GM19043 (cell line): ENCODE data around the gene MGAT5.

Source experiments
- ATAC-seq: cut with Tn5 transposase; IDR thresholded peaks from one replicate; pipeline ENCODE4 v1.9.1; 2021; ENCODE audit warnings: low read depth; ENCODE audit not compliant: unreplicated experiment

MGAT5 gene

DNA sequence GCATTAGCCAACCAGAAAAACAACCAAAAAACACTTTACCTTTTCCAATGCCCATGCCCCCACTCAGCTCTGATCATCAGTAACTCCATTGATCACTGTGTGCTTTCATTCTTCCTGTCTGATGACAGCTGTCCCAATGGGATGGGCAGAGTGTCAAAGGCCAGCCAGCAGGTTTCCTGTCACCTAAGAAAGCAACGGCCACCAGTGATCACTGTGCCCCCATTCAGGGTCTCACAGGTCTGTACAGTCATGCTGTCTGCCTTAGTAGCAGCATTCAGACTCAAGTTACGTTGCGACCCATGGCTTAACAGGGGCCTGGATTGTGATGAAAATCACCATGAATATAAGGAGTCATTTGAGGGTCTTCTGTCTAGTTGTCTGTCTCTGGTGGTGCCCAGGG, 184.5 kb downstream of the MGAT5 start:
- ATAC-seq = no peak

DNA sequence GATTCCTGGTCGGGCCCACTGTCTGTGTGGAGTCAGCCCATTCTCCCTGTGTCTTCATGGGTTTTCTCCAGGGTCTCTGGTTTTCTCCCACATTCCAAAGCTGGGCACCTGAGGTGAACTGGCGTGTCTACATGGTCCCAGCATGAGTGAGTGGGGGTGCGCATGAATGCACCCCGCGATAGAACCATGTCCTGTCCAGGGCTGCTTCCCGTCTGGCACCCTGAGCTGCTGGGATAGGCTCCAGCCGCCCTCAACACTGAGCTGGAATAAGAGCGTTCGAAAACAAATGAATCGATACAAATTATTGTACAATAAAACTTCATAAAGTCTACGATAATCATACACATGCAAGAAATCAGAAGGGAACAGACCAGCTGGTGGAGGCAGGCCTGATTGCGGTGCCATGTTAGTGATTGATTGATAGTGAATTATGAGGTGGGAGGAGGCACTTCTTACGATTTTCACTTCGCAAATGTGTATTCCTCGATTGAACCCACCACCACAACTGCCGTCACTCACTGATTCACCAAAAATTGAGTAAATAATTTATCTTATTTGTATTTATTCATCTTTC, 186.6 kb downstream of the MGAT5 start:
- no peak for ATAC-seq

DNA sequence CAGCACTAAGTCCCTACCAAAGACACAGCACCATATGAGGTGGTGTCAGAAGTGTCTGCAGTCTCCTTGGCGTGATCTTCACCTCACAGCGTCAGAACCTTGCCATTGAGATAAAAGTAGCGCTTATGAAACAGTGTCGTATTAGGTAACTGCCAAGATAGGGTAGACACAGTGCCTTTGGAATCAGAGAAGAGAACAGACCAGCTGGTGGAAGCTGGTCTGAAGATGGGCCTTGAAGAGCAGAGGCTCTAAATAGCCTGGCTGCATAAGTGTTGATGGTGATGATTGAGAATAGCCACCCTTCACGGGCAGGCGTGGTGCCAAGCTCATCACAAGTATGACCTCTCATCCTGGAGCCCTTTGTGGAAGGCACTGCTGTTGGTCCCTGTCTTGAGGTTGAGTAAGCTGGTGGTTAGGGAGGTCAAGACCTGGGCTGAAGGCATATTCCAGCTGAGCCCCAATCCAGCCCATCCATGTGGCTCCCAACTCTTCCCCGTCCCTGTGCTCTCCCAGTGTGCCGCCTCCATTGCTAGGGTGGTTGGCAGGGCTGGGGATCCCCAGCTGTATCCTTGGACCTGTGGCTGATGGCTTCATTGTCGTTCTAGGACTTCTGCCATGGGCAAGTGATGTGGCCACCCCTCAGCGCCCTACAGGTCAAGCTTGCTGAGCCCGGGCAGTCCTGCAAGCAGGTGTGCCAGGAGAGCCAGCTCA, 187.4 kb downstream of the MGAT5 start:
- ATAC-seq = no peak

DNA sequence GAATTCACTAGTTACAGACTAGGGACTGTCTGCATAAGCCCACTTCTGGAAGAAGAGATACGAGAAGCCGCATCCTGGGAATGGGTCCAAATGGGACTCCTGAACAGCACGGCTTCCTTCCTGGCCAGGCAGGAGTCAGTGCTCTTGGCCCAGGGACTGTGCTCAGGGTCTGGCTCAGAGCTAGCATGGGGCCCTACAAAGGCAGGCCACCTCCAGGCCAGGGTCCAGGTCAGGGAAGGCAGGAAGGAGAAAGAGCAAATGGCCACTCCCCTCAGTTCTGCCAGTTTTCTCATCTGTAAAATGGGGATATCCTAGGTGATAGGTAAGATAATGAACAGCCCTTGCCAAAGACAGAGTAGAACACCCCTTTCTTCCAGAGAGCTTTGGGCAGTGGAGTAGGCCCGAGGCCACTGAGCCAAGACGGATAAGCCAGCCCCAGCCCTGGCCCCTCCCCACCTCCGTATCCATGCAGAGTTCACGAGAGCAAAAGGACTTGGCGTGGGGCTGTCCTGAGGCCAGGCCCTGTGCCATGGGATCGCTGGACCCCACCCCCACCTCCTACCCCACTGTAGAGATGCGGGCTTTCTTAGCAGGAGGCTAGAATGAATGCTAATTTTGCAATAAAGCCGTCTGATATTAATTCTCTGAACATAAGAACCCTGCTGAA, 190.1 kb downstream of the MGAT5 start:
- ATAC-seq = no peak

DNA sequence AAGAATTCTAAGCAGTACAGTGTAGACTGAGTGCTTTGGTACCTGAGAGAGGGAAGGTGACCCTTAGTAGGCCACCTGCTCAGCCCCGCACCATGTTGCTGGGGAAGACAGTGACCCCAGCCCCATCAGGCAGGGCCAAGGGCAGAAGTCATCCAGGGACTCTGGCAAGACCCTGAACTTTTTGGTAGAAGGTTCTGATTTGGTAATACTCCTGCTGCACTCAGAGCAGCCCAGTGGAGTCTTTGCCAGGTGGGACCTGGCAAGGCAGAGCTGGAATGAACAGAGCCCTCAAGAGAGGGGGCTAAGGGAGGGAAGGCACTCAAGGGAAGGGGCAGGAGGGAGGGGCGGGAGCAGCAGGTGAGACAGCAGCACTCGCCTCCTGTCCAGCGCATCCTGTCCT, 191.2 kb downstream of the MGAT5 start:
- ATAC-seq = no peak

DNA sequence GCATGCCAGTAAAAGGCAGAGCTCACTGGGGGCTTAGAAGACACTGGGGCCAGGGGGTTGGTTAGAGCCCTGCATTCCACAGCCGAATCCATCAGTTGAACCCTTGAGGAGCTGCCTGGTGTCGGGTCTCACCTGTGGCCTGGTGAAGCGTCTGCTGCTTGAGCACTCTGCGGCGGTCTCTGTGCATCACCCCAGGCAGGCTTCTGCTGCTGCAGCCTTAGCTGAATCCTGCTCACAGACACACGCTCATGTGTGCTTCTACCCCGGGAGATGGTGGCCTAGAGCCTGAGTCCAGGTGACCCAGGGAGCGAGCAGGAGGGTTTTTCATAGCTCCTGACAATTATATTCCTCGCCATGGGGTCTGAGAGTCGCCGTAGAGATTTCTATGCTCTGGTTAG, 192.1 kb downstream of the MGAT5 start:
- ATAC-seq = no peak

DNA sequence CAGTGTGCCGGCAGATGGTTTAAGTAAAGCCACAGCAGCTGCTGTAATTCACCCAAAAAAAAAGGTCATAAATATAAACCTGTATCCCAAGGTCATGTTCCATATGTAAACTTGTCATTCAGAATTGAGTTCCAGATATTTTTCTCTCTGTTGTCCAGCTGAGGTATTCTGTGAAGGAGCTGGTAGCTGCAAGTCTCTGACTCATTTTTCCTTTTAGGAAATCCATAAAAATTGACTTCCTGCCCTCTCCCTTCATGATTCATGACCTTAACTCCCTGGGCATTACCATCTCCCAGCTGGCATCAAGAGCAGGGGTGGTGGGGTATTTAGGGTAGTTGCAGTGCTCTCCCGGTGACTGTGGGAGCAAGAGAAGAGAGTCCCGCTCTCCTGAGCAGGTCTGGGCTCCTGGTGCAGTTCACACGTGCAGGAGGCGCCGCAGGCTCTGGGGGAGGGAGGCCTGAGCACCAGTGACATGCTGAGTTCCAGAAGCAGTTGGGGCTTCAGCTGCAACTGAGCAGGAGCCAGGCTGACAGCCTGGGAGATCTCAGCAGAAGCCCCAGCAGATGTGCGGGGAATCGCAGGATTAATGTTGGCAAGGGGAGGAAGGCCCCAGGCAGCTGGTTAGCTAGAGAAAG, 192.6 kb downstream of the MGAT5 start:
- ATAC-seq = no peak

DNA sequence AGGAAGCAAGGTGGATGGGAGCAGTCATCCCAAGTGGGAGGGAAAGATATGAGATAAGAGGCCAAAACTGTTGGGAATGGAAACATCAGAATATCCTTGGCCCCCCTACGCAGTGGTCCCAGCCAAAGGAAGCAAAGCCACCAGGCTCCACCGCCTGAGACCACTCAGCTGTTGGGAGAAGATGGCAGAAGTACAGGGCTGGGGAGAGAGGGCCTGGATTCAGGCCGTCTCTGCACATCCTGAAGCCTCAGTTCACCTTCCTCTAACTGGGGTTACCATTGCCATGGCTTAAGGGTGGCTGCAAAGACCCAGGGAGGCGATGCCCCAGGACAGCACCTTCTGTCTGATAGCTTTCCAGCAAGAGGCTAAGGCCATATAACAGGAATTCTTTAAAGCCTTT, 193.8 kb downstream of the MGAT5 start:
- ATAC-seq = no peak

DNA sequence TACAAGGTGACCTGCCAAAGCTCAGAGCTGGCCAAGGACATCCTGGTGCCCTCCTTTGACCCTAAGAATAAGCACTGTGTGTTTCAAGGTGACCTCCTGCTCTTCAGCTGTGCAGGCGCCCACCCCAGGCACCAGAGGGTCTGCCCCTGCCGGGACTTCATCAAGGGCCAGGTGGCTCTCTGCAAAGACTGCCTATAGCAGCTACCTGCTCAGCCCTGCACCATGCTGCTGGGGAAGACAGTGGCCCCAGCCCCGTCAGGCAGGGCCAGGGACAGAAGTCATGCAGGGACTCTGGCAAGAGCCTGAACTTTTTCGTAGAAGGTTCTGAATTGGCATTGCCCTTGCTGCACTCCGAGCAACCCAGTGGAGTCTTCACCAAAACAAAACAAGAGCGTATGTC, 194.8 kb downstream of the MGAT5 start:
- no peak for ATAC-seq

DNA sequence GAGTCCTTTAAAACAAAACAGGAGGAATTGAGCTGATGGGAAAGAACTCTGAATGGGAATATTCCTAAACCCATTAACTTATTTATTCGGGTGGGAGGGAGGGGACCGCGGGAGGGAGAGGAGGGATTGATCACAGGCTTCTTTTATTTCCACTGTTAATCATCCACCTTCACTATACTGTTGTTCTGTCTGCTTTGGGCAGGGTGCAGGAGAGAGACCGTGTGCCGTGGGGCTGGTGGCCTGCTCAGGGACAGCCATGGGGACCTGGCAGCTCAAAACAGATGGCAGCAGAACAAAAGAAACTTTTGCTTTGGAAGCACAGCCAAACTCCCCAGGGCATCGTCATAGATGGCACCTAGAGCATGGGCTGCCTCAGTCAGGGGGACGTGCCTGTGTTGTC, 195.3 kb downstream of the MGAT5 start:
- no peak for ATAC-seq

DNA sequence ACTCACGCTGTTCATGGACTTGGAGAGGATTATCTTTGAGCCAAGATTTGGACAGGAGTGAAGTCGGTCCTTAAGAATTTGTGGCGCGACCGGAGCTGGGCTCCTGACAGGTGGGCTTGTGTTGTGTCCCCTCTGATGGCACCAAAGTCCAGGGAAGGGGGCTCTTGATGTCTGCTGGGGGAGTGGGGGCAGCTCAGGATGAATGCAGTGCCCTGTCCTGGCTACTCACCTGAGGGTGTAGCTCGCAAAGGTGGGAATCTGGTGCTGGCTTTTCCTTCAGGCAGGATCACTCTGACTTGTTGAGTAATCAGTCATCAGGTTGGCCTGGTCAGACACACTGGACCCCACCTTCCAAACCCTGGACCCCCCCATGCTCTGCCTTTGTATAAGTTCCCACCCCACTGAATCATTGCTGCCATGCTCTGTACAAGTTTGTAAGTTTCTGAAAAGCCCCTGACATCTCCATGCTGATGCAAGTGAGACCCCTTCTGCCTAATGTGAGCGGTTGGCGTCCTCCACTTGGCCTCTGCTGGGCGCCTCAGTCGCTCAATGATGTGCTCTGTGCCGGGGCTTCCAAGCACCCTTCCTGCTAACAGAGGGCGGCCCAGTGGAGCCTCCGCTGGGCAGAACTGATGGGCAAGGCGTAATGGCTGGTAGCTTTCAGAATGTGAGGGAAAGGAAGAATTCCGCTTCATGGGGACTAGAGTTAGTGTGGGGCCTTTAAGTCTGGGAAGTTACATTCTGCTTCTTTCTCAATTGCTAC, 196.1 kb downstream of the MGAT5 start:
- ATAC-seq = no peak

DNA sequence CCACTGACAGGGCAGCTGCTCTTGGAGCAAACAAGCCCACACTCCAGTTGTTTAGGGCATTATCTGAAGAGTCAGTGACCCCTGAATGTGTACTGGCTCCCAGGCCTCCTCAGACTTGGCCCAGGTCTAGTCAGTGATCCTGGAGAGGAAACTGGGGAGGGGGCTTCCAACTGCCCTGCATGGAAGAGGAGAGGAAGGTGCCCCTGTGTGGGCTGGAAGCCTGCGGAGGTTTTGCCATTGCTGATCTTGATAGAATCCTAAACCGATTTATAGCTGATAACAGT, 197.4 kb downstream of the MGAT5 start:
- no peak for ATAC-seq

DNA sequence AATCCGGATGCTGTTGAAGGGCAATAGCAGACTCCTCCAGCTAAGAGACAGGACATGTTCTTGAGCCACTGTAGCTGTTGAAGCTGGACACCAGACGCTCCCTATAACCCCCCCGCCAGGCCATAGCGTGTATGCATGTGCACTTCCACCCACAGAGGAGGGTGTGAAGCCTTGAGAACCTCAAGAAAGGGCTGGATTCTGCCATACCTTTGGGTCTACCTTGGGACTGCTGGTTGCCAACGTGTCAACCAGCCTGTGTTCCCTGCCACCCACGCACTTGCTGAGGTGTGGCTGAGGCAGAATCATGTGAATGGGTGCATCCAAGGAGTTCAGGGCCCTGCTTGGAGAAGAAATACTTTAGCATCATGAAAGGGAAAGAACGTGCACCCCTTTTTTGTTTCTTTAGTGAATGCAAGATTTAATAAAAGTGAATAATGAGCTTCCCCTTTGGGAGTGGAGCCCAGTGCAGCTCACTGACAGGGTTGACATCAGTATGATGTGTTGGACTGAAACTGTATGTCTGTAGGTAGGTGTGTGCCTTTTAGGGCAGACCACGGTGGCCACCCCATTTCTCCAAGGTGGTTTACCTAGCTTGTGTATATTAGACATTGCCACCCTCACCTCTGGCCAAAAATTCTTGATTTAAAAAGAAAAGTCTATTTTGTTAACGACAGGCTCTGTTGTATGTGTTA, 198.3 kb downstream of the MGAT5 start:
- no peak for ATAC-seq

DNA sequence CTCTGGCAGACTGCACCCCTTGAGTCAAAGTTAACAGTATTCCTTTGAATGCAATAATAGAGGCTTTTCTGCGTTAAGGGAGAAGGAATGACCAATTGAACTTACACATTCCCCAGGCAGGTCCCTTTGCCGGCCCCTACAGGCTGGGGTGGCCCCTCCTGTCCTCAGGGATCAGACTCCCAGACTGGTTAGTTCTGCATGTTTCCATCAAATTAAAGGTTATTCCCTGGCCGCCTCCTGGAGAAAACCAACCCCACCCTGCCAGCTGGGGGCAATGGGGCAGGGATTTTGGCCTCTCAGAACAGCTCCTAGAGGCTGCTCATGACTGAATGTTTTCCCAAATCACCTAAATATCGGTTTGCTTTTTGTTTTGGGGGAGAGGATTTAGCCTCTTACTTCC, 199.6 kb downstream of the MGAT5 start:
- no peak for ATAC-seq

DNA sequence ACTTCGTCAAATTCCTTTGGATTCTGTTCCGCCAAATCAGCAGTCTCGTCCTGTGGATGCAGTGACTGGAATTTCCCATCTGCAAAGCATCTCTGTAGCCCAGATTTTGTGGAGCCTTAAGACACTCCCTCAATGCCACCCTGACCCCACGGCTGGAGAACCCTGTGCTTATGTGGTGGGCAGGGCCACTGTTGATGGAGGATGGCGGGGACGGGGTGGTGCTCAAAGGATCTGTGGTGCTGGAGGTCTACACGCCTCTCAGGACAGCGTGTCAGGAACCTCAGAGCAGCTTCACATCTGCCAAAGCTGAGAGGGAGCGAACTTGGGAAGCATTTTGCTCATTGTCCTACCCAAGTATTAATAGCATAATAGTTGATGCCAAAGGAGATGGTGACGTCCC, 200.1 kb downstream of the MGAT5 start:
- ATAC-seq = no peak

DNA sequence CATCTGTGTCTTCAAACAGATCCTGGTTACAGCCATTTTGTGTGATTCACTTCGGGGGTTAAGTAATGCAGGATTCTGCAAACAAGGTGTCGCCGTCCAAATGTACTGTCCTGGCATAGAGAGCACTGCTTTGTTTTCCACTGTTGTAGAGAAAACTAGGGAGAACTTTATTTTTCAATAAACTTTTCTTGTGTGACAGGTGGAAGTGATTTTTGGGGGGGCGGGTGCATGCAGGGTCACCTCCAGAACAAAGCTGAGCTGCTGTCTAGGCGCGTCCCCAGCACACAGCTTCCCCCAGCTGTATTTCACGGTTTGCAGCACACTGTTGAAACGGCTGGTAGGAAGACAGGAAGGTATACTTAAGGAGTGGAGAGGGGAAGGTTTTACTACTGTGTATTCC, 200.6 kb downstream of the MGAT5 start:
- ATAC-seq = no peak

DNA sequence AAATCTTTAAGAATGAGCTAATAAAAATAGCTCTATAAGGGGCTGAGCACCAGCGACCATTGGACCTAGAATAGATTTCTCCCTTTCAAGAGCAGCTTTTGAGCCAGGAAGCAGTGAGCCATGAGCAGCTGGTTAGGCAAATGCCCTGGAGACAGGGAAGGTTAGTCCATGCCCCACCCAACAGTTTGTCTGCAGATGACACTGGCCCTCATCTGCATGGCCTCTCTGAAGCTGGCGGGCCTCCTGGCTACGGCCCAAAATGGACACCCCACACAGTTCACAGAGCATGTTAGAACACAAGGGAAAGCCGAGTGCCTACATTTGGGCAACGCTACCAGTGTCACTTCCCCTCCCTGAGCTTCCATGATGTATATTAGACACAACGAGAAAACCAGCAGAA, 201.1 kb downstream of the MGAT5 start:
- no peak for ATAC-seq

DNA sequence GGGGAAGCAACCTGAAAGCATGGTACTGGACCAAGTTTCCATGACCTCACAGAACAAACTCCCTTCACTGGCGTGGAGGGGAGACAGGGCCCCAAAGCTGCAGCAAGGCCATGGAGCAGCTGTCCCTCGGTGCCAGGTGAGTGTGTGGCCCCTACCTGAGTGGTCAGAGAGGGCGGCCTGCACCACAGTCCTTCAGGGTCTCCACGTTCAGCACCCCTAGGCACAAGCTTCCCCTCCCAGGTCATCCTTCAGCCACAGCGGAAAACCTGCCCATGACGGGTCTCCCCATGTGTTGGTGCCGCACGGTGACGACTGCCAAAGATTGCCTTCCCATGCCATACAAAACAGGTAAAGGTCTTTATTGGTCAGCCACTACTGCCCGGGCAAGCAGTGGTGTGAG, 201.6 kb downstream of the MGAT5 start:
- no peak for ATAC-seq

DNA sequence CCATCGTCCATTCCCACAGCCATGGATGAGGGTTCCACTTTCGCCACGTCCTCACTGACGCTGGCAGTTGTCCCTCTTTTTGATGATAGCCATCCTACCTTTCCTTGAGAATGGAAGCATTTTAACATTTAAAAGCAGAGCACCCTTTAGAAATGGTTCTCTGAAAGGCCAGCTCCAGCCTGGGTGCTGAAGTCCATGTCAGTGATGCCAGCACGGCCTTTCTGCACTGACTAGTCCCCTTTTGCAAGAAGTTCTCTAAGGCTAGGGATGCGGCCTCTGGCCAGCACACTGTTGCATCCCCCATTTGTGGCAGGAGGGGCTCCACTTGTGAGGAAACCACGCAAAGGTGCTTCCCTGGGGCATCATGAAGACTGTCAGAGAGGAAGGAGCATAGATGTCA, 203.5 kb downstream of the MGAT5 start:
- ATAC-seq = no peak

DNA sequence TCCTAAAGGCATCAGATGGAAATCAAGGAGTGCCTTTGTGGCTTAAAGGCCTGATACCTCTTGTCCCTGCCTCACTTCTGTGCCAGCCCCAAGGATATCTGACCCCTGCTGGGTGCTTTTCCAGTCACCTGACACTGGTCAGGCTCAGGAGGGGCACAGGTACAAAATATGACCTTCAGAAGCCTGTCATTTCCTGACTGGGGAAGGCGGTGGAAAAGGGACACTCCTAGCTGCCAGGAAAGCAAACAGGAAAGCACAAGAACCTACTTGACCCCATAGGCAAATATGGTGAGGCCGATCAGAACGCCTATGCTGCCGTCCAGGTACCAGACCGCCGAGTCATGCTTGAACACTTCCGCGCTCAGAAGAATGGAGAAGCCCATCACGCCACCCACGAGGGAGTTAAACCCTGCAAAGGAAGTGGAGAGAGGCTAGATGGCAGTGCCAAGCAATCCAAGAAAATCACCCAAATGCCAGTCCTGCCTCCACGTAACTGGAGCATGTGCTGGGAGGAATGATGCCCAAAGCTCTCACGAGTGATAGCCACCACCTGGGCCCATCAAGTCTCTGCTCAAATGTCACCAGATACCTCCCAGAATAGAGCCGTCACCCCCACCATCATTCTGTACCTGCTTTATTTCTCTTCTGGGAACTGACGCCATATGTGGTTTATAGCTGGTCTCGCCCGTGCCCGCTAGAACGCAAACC, 204.0 kb downstream of the MGAT5 start:
- ATAC-seq = no peak
